Left kidney (tissue), 2 donors: ENCODE data around the gene PSMD2. TPM values are rescaled to one million over a fixed set of nuclear protein-coding genes. Genes with fewer than 3 reads are reported as not detected.

Experiments
- DNase-seq: peaks from one replicate; pipeline ENCODE4 v3.0.0-alpha.2; 2013
- polyA plus RNA-seq: library from polyadenylated mRNA; unstranded; fragments of 120-200 nt; gene quantifications from one replicate; pipeline ENCODE4 v1.2.1, GENCODE V29; 2013; ENCODE audit not compliant: insufficient read length

Gene PSMD2
- polyA plus RNA-seq, 1 donor: 252 TPM

GRCh38 chr3:184315543-184315867 is 16.5 kb downstream of the PSMD2 start:
- no peak for DNase-seq

GRCh38 chr3:184315871-184316661 is 17.0 kb downstream of the PSMD2 start:
- no peak for DNase-seq

GRCh38 chr3:184316792-184317191 is 17.8 kb downstream of the PSMD2 start:
- DNase-seq: no peak

- no peak for DNase-seq
These were observed 18.2 kb downstream of the PSMD2 start for GRCh38 chr3:184317201-184317600.

GRCh38 chr3:184320104-184320445 is 21.0 kb downstream of the PSMD2 start:
- no peak for DNase-seq

- DNase-seq: no peak
These were observed 22.6 kb downstream of the PSMD2 start for GRCh38 chr3:184321666-184322065.

- no peak for DNase-seq
These were observed 23.9 kb downstream of the PSMD2 start for GRCh38 chr3:184322731-184323487.

GRCh38 chr3:184323696-184324095 is 24.7 kb downstream of the PSMD2 start:
- no peak for DNase-seq

- DNase-seq: no peak
These were observed 26.2 kb downstream of the PSMD2 start for GRCh38 chr3:184325269-184325668.

- DNase-seq: no peak
These were observed 26.8 kb downstream of the PSMD2 start for GRCh38 chr3:184325715-184326369.

- no peak for DNase-seq
These were observed 28.1 kb downstream of the PSMD2 start for GRCh38 chr3:184327171-184327570.

- DNase-seq: no peak
These were observed 29.5 kb downstream of the PSMD2 start for GRCh38 chr3:184328516-184328915.

GRCh38 chr3:184332370-184333090 is 33.5 kb downstream of the PSMD2 start:
- no peak for DNase-seq

- no peak for DNase-seq
These were observed 34.1 kb downstream of the PSMD2 start for GRCh38 chr3:184333190-184333589.

GRCh38 chr3:184333700-184334099 is 34.7 kb downstream of the PSMD2 start:
- DNase-seq: no peak

- DNase-seq: no peak
These were observed 35.6 kb downstream of the PSMD2 start for GRCh38 chr3:184334470-184335158.

- no peak for DNase-seq
These were observed 36.2 kb downstream of the PSMD2 start for GRCh38 chr3:184335291-184335660.

GRCh38 chr3:184335661-184336546 is 36.9 kb downstream of the PSMD2 start:
- peak; percentile 73 for DNase-seq

- DNase-seq: peak; percentile 50
These were observed 37.7 kb downstream of the PSMD2 start for GRCh38 chr3:184336547-184337398.

- DNase-seq: no peak
These were observed 38.3 kb downstream of the PSMD2 start, which contains the start of gene FAM131A for GRCh38 chr3:184337399-184337714. TSS of gene FAM131A (plus strand) at chr3:184337600. CDS start at chr3:184337631, 31 bp downstream.
